ENCODE measurements around the gene AVP. TPM values are rescaled to one million over a fixed set of nuclear protein-coding genes. Genes with fewer than 3 reads are reported as not detected.
A peak's percentile ranks its signal among the peaks of the same experiment; 100 is the strongest.

The AVP gene
- total RNA-seq, 3 donors from 2014 or later: not detected

- Histone ChIP-seq H3K9me3 (no peaks in the 10 kb centered on the region), H3K4me1 (peaks cover 0 to 7% of the 10 kb centered on the region in 2 donors), H3K27ac (peak within 1 kb of the TSS in 1 of 2 donors; percentile 43), H3K36me3 (no peaks in the 10 kb centered on the region), H3K4me3 (peak within 1 kb of the TSS; percentile 58 to 88 (median 67)), H3K27me3 (no peaks in the 10 kb centered on the region)
- TF ChIP-seq POLR2AphosphoS5 (IDR thresholded peaks at IDR 0.05) (no peak), POLR2A (IDR thresholded peaks at IDR 0.05) (no peak)
- TF ChIP-seq, protein P1, sequence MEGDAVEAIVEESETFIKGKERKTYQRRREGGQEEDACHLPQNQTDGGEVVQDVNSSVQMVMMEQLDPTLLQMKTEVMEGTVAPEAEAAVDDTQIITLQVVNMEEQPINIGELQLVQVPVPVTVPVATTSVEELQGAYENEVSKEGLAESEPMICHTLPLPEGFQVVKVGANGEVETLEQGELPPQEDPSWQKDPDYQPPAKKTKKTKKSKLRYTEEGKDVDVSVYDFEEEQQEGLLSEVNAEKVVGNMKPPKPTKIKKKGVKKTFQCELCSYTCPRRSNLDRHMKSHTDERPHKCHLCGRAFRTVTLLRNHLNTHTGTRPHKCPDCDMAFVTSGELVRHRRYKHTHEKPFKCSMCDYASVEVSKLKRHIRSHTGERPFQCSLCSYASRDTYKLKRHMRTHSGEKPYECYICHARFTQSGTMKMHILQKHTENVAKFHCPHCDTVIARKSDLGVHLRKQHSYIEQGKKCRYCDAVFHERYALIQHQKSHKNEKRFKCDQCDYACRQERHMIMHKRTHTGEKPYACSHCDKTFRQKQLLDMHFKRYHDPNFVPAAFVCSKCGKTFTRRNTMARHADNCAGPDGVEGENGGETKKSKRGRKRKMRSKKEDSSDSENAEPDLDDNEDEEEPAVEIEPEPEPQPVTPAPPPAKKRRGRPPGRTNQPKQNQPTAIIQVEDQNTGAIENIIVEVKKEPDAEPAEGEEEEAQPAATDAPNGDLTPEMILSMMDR (IDR thresholded peaks at IDR 0.05): no peak
- intact Hi-C loops (cut with DNase I; ENCODE audit: low total_unique reads): no loop called here
- no peak for DNase-seq (ENCODE audit: low spot score in 2 of 2)
Measured at GRCh38 chr20:3071610-3072529, 12.7 kb downstream of the AVP start, which contains the start of gene OXT. Gene OXT (plus strand): TSS chr20:3071620. CDS start chr20:3071656, 36 bp downstream.

DNA sequence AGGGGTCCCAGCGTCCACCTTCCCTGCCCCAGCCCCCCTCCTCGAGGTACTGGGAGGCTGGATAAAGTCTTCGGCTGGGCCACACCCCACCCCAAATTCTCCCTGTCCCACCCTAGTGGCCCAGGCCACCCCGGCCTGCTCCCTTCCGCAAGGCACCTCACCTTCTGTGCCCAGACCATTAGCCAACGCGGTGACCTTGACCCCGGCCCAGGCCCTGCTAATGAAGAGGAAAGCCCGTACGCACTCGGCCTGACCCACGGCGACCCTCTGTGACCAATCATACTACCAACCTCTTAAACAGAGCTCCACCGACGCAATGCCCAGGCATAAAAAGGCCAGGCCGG is 13.3 kb downstream of the AVP start:
- intact Hi-C loops (cut with DNase I; ENCODE audit: low total_unique reads): no loop called here
- Histone ChIP-seq H3K27ac (peak overlapping the region in 1 of 2 donors; percentile 43), H3K4me3 (peak overlapping the region; percentile 58 to 88 (median 67)), H3K27me3 (no peaks in the 10 kb centered on the region), H3K9me3 (no peaks in the 10 kb centered on the region), H3K4me1 (peaks cover 0 to 7% of the 10 kb centered on the region in 2 donors), H3K36me3 (no peaks in the 10 kb centered on the region)
- DNase-seq (ENCODE audit: low spot score in 2 of 2): no peak
- TF ChIP-seq POLR2A (IDR thresholded peaks at IDR 0.05): no peak
- TF ChIP-seq POLR2AphosphoS5 (IDR thresholded peaks at IDR 0.05): no peak
- TF ChIP-seq, protein P1 (IDR thresholded peaks at IDR 0.05): no peak

GRCh38 chr20:3070725-3071124 is 13.8 kb downstream of the AVP start:
- no peaks in the 10 kb centered on the region for H3K9me3 ChIP-seq
- H3K36me3 ChIP-seq: no peaks in the 10 kb centered on the region
- no peaks in the 10 kb centered on the region for H3K27me3 ChIP-seq
- peaks cover 0 to 7% of the 10 kb centered on the region in 2 donors for H3K4me1 ChIP-seq
- H3K27ac ChIP-seq: no peak overlapping the region
- intact Hi-C loops (cut with DNase I; ENCODE audit: low total_unique reads): no loop called here
- TF ChIP-seq, protein P1 (IDR thresholded peaks at IDR 0.05): no peak
- no peak for TF ChIP-seq POLR2A (IDR thresholded peaks at IDR 0.05)
- TF ChIP-seq POLR2AphosphoS5 (IDR thresholded peaks at IDR 0.05): no peak
- peak overlapping the region in 1 of 3 donors; percentile 67 for H3K4me3 ChIP-seq
- no peak for DNase-seq (ENCODE audit: low spot score in 2 of 2)

GRCh38 chr20:3068986-3069900 is 15.3 kb downstream of the AVP start:
- no peaks in the 10 kb centered on the region for H3K36me3 ChIP-seq
- H3K27ac ChIP-seq: no peak overlapping the region
- no peaks in the 10 kb centered on the region for H3K9me3 ChIP-seq
- H3K27me3 ChIP-seq: no peaks in the 10 kb centered on the region
- DNase-seq (ENCODE audit: low spot score in 2 of 2): no peak
- intact Hi-C loops (cut with DNase I; ENCODE audit: low total_unique reads): no loop called here
- no peak overlapping the region for H3K4me3 ChIP-seq
- TF ChIP-seq, protein P1 (IDR thresholded peaks at IDR 0.05): no peak
- TF ChIP-seq POLR2AphosphoS5 (IDR thresholded peaks at IDR 0.05) (no peak), POLR2A (IDR thresholded peaks at IDR 0.05) (no peak)
- H3K4me1 ChIP-seq: peaks cover 0 to 7% of the 10 kb centered on the region in 2 donors
